ENCODE measurements around the gene SULF2.

Gene SULF2

GRCh38 chr20:47818016-47818415 lies 32.7 kb upstream of the SULF2 start:
- no peak overlapping the region for H3K4me3 ChIP-seq (ENCODE audit: low read depth, low read length)
- no peak for TF ChIP-seq CTCF (IDR thresholded peaks at IDR 0.05; ENCODE audit: borderline replicate concordance, insufficient read depth, low read depth, low read length)

- no peak overlapping the region for H3K4me3 ChIP-seq (ENCODE audit: low read depth, low read length)
- TF ChIP-seq CTCF (IDR thresholded peaks at IDR 0.05; ENCODE audit: borderline replicate concordance, insufficient read depth, low read depth, low read length) = no peak
Measured at GRCh38 chr20:47817573-47817972, 32.3 kb upstream of the SULF2 start.

- H3K4me3 ChIP-seq (ENCODE audit: low read depth, low read length) = no peak overlapping the region
Measured at GRCh38 chr20:47816487-47817451, 31.5 kb upstream of the SULF2 start.

GRCh38 chr20:47815866-47816265 lies 30.6 kb upstream of the SULF2 start:
- H3K4me3 ChIP-seq (ENCODE audit: low read depth, low read length) = no peak overlapping the region
- TF ChIP-seq CTCF (IDR thresholded peaks at IDR 0.05; ENCODE audit: borderline replicate concordance, insufficient read depth, low read depth, low read length) = no peak

More at GRCh38 chr20:47816487-47817451, 31.5 kb upstream of the SULF2 start:
- TF ChIP-seq CTCF (IDR thresholded peaks at IDR 0.05; ENCODE audit: borderline replicate concordance, insufficient read depth, low read depth, low read length) = no peak

GRCh38 chr20:47815416-47815806 lies 30.1 kb upstream of the SULF2 start:
- TF ChIP-seq CTCF (IDR thresholded peaks at IDR 0.05; ENCODE audit: borderline replicate concordance, insufficient read depth, low read depth, low read length) = no peak
- H3K4me3 ChIP-seq (ENCODE audit: low read depth, low read length) = no peak overlapping the region

GRCh38 chr20:47814632-47815415 lies 29.5 kb upstream of the SULF2 start:
- no peak overlapping the region for H3K4me3 ChIP-seq (ENCODE audit: low read depth, low read length)
- TF ChIP-seq CTCF (IDR thresholded peaks at IDR 0.05; ENCODE audit: borderline replicate concordance, insufficient read depth, low read depth, low read length) = no peak

Data from GM12875 (cell line).